ENCODE results near the gene NRTN. TPM values are rescaled to one million over a fixed set of nuclear protein-coding genes. Genes with fewer than 3 reads are reported as not detected.

NRTN gene
- total RNA-seq, 2 experiments from 2014 or later, result 0.49 to 3.2 TPM

DNA sequence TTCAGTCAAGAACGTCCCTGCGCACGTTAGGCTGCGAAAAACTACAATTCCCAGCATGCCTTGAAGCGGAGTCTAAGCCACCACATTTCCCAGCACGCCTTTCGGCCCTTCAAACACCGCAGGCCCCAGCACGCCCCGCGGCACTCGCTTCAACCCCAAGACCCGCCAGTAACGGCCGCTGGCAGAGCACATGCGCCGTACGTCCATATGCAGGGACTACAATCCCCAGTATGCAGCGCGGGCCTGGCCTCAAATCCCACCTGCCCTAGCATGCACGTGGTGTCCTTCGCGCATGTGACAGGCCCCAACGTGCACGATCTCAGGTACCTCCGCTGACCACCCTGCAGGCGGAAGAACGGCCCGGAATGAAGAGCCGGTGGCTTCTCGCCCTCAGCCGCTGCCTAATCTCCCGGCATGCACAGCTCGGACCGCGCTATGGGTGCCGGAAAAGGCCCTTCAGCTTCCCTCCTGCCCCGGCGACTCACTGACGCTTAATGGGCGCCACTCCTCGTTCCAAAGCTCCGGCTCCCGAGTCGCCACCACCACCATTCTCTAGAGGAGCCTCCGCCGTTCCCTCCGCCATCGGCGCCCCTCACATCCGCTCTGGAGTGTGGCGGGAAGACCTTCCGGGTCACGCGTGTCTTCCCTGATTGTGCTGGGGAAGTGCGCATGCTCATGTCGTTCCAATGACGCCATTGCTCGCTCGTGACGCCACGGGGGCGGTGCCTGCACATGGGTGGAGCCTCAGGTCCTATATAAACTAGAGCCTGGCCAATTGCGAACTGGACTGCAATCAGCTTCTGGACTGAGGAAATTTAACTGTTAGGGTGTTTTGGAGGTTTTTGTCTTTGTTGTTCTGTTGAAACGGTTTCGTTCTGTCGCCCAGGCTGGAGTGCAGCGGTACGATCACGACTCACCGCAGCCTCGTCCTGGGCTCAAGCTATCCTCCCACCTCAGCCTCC lies 14.0 kb upstream of the NRTN start, which contains the start of gene DUS3L:
TSS of gene DUS3L (minus strand) at position 605 of the 962 bp plus-strand sequence. CDS start at position 583, 22 bp downstream.
- Histone ChIP-seq H3K27ac (ENCODE audit: low read depth, low read length, poor library complexity, severe bottlenecking) (peak within 1 kb of the TSS; percentile 81), H3K36me3 (ENCODE audit: insufficient read depth, low read length) (peaks cover 45% of the 10 kb centered on the region), H3K4me2 (ENCODE audit: low read length) (peak within 1 kb of the TSS; percentile 77), H2AFZ (ENCODE audit: low read length) (peak within 1 kb of the TSS; percentile 55; the same call in 1 of the 2 replicates), H3K4me1 (ENCODE audit: insufficient read depth, low read length, poor library complexity, severe bottlenecking) (peaks cover 9% of the 10 kb centered on the region), H3K4me3 (ENCODE audit: low read depth, low read length, poor library complexity, severe bottlenecking) (peak within 1 kb of the TSS; percentile 78), H3K9me2 (ENCODE audit: insufficient read depth, low read length) (no peaks in the 10 kb centered on the region), H3K9me3 (ENCODE audit: low read length) (no peaks in the 10 kb centered on the region), H3K79me2 (ENCODE audit: insufficient read depth, low read depth, low read length) (peaks cover 7% of the 10 kb centered on the region; the same call in 1 of the 2 replicates), H4K20me1 (ENCODE audit: insufficient read depth, low read length) (no peaks in the 10 kb centered on the region)
- CTCF ChIA-PET (ENCODE audit: unreplicated experiment), result no interaction called here
- DNase-seq (ENCODE audit: low spot score), result peak; percentile 99
- BruUV-seq (replicated peaks), result TSS peak; percentile 91
- no peak for TF ChIP-seq EZH2phosphoT487 (IDR thresholded peaks at IDR 0.05; ENCODE audit: borderline replicate concordance, low read depth, low read length)
- TF ChIP-seq CTCF (conservative IDR thresholded peaks at IDR 0.05; ENCODE audit: low read length), result no peak
- POLR2A ChIA-PET, result interaction anchor here (0.5 to 0.6 kb wide), 2 partner anchors 100 to 1561 kb away, joined by 3 to 5 read pairs; no protein-coding TSS in a partner anchor
- intact Hi-C loops (cut with micrococcal nuclease; ENCODE audit: unreplicated experiment), result loop anchor here (2.0 to 10.0 kb wide), 3 partner anchors 70 to 166 kb away; partner anchors contain the start of genes CATSPERD, LONP1, RPL36 and SAFB

GRCh38 chr19:5792224-5792623 lies 12.6 kb upstream of the NRTN start:
- no TSS peak for BruUV-seq (replicated peaks)

More at GRCh38 chr19:5792224-5792623, 12.6 kb upstream of the NRTN start:
- CTCF ChIA-PET (ENCODE audit: unreplicated experiment), result no interaction called here
- intact Hi-C loops (cut with micrococcal nuclease; ENCODE audit: unreplicated experiment), result loop anchor here (10.0 kb wide), 1 partner anchor 167 kb away; the partner anchor contains the start of genes SAFB and SAFB2
- DNase-seq (ENCODE audit: low spot score), result no peak
- H3K9me2 ChIP-seq (ENCODE audit: insufficient read depth, low read length), result no peaks in the 10 kb centered on the region
- H2AFZ ChIP-seq (ENCODE audit: low read length), result no peak overlapping the region
- H3K79me2 ChIP-seq (ENCODE audit: insufficient read depth, low read depth, low read length), result peaks cover 7% of the 10 kb centered on the region; the same call in 1 of the 2 replicates
- peaks cover 31% of the 10 kb centered on the region for H3K36me3 ChIP-seq (ENCODE audit: insufficient read depth, low read length)
- H3K9me3 ChIP-seq (ENCODE audit: low read length), result no peaks in the 10 kb centered on the region
- no peak overlapping the region for H3K27ac ChIP-seq (ENCODE audit: low read depth, low read length, poor library complexity, severe bottlenecking)
- H3K4me1 ChIP-seq (ENCODE audit: insufficient read depth, low read length, poor library complexity, severe bottlenecking), result peaks cover 9% of the 10 kb centered on the region
- no peak overlapping the region for H3K4me2 ChIP-seq (ENCODE audit: low read length)
- H3K4me3 ChIP-seq (ENCODE audit: low read depth, low read length, poor library complexity, severe bottlenecking), result no peak overlapping the region
- POLR2A ChIA-PET, result interaction anchor here (0.7 kb wide), 1 partner anchor 101 kb away, joined by 3 read pairs; no protein-coding TSS in a partner anchor
- TF ChIP-seq CTCF (conservative IDR thresholded peaks at IDR 0.05; ENCODE audit: low read length) (no peak), EZH2phosphoT487 (IDR thresholded peaks at IDR 0.05; ENCODE audit: borderline replicate concordance, low read depth, low read length) (no peak)
- no peaks in the 10 kb centered on the region for H4K20me1 ChIP-seq (ENCODE audit: insufficient read depth, low read length)
